GM18498 (cell line): ENCODE data around the gene ANK3.
A peak's percentile ranks its signal among the peaks of the same experiment; 100 is the strongest.
"Not testable (repeated sequence)": the region's sequence is repeated elsewhere in the genome, so short reads cannot be mapped to it uniquely, and the experiment has no call there.

ENCODE experiments used
- ATAC-seq: cut with Tn5 transposase; IDR thresholded peaks from one replicate; pipeline ENCODE4 v1.9.1; 2021; ENCODE audit warnings: mild to moderate bottlenecking, moderate library complexity; ENCODE audit not compliant: unreplicated experiment

ANK3 gene

GRCh38 chr10:60043561-60044241, 346.0 kb downstream of the ANK3 start:
- no peak for ATAC-seq

- ATAC-seq = no peak
Measured at GRCh38 chr10:60042914-60043313, 346.8 kb downstream of the ANK3 start.

DNA sequence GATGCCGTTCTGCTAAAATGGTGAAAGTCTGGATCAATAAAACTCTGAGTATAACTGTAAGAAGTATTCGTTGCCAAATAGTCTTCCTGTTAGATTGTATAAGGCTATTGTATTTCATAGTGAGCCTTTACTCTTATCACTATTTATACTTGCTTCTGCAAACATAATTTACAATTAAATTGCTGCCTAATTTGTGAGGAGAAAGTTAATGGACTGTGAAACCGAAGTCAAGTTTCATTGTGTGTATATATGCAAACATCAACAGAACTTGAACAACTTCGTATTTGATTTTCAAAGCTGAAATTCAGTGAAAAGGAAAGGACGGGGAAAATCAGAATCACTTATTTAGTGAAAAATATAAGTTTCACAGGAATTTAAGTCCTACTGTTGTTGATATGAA, 347.4 kb downstream of the ANK3 start:
- no peak for ATAC-seq

GRCh38 chr10:60041489-60042133, 348.1 kb downstream of the ANK3 start:
- ATAC-seq = peak; percentile 60

DNA sequence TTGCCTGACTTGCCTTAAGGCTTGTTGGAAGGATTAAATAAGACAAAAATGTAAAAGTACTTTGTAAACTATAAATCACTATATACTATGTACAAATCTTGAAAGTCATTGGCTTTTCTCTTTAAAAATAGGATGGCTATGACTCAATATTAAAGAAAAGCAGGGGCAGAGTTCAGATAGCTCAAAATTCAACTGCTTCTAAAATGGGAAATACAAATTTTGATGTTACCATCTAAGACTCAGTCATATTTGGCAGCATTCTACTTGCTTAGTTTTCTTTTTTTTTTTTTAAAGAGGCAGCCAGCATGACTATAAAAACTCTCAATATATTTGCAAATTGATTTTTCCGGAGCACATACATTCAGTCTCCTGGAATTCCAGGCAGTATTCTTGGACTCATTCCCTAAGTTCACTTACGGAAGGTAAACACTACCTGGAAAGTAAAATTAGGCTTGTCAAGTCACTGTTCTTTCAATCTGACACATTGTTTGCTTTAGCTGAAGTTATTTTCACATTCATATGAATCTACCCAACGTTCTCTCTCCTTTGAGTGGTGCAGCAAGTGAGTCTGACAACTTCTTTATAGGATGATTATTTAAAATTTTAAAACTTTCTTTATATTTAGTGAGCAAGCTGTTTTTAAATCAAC, 349.5 kb downstream of the ANK3 start:
- no peak for ATAC-seq

DNA sequence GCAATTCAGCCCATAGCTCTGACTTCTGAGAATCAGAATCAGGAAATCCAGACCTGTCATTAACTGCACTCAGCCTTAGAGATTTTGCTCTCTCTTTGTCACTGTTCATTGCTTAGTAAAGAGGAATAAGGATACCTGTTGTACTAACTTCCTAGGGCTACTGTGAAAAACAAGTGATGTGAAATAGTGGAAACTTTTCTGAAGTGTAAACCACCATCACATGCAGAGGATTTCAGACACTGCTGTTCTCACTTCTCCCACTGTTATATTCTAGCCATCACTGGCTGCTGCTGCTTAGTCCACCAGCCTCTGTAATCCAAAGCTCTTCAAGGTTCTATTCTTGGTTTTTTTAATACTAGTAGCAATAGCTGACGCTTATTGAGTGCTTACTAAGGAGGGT, 353.7 kb downstream of the ANK3 start:
- ATAC-seq = peak; percentile 62

- ATAC-seq = not testable (repeated sequence)
Measured at GRCh38 chr10:60035375-60035774, 354.3 kb downstream of the ANK3 start.

- ATAC-seq = peak; percentile 38
Measured at GRCh38 chr10:60032723-60033122, 357.0 kb downstream of the ANK3 start.

GRCh38 chr10:60031664-60032063, 358.0 kb downstream of the ANK3 start:
- ATAC-seq = peak; percentile 65

- no peak for ATAC-seq
Measured at GRCh38 chr10:60031183-60031582, 358.5 kb downstream of the ANK3 start.

- ATAC-seq = no peak
Measured at GRCh38 chr10:60029475-60029874, 360.2 kb downstream of the ANK3 start.

- no peak for ATAC-seq
Measured at GRCh38 chr10:60028081-60028480, 361.6 kb downstream of the ANK3 start.

GRCh38 chr10:60025279-60025678, 364.4 kb downstream of the ANK3 start:
- ATAC-seq = no peak

GRCh38 chr10:60024506-60024905, 365.2 kb downstream of the ANK3 start:
- ATAC-seq = no peak

DNA sequence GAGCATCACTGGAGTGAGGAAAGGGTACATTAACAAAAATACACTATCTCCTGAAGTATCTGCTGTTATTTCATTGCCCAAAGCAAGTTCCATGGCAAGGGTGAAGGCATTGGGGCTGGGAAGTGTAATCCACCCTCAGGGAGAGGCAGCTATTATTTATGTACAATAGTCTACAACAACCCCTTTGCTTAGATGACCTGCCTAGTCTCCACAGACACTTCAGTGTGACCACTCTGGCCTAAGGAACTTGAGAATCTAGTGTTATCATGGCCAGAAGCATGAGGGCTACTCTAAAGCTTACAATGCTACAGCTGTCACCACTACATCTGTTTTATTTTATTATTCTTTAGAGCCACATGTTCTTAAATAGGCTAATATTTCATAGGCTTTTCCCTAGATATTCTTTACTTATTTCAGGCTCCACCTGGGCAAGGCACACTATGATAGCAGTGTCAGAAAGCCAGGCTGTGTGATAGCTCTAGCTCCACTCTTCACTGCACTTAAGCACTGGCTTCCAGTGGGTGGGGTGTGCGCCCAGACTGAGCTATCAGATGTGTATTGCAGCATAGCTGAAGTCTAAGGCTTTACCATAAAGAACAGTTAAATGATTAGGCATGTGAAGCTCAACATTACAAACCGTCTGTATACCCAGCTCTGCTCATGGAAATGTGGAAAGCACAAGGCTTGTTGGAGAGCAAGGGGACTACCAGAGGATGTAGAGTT, 366.4 kb downstream of the ANK3 start:
- no peak for ATAC-seq

GRCh38 chr10:60021361-60021760, 368.3 kb downstream of the ANK3 start:
- no peak for ATAC-seq

DNA sequence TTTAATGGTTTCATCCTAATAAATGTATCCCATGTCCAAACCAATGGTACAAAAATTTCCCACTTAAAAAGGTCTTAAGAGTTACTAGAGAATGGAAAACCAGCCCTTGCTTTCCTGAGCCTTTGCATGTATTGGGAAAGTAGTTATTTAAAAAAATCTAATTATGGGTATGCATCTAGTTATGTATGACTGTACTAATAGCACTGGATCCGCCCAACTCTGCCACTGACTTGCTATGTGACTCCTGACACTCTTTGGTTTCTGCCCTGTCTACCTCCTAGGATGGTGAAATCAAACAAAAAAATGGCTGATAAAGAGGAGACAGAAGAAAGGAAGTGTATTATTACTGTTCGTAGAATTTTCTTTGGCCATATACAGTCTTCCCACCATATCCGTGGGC, 372.9 kb downstream of the ANK3 start:
- ATAC-seq = no peak

DNA sequence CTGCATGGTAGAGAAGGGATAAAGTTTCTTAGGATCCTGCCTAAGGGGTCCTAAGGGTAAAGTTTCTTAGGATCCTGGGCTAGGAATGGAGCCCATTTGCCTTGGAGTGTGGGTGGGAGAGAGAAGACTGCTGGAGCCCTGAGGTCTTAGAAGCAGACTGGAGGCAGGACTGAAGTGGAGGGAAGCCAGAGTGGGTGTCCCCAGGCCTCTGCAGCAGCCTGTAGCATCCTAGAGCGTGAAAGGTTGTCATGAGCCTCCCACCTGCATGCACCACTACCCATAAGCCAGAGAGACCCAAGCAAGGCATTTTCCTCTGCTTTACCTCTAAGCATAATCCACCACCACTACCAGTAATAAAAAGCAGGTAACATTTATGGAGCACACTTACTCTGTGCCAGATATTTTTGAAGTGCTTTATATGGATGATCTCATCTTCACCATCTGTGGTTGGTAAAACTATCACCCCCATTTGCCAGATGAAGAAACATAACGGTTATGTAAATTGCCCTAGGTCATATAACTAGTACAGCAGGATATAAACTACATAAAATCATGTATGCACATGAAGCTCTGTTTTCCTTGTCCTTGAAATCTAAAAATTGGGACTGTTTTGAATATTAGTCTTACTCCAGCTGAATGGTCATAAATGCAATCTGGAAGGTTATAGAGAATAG, 379.8 kb downstream of the ANK3 start:
- ATAC-seq = no peak

DNA sequence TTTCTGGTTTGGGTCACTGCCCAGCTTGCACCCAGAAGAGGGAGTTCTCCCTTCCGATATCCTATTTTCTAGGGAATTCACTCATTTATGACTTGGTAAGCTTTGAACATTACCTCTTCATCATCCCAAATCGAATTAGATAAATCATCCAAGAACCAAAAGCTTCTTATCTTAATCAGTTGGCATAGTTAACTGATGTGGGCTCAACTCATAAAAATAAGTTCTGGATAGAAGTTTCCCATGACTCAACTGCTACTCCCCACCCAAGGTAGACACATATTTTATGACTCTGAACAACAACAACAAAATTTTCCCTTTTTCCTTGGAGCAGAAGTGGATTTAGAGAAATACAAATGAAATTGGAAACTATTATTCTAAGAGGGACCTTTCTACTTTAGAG, 380.4 kb downstream of the ANK3 start:
- no peak for ATAC-seq

DNA sequence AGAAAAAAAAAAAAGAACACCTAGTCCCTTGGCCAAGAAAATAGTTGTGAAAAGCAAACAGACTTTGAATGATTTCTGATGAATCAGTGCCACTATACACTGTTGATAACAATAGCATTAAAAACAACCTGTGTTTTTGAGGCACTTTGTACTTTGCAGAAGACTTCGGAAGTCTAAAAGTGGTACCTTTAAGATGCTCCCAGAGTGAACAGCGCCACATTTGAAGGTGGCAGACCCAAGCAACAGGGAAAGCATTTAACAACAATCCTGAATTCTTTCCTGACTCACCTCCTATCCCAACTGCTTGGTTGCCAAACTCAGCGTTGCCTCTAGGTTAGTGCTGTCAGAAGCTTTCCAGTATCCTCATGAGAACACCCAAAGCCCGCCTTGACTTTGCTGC, 380.9 kb downstream of the ANK3 start:
- ATAC-seq = no peak

- ATAC-seq = no peak
Measured at GRCh38 chr10:60006062-60006461, 383.6 kb downstream of the ANK3 start.
